ENCODE data around the gene WNT3.

GRCh38 chr17:46764709-46765401, 53.6 kb downstream of the WNT3 start:
- TF ChIP-seq TAF1 (conservative IDR thresholded peaks at IDR 0.05) (no peak), EGR1 (IDR thresholded peaks at IDR 0.05; ENCODE audit: low read depth in 2 of 2) (no peak), CTCF (IDR thresholded peaks at IDR 0.05; ENCODE audit: low read depth, low read length, missing input control) (no peak), MAX (IDR thresholded peaks at IDR 0.05) (no peak), YY1 (IDR thresholded peaks at IDR 0.05) (no peak), REST (IDR thresholded peaks at IDR 0.05) (peak; percentile 19)
